Liver (tissue), 9 donors: ENCODE results near the gene PEF1. TPM values are rescaled to one million over a fixed set of nuclear protein-coding genes. Genes with fewer than 3 reads are reported as not detected.

ENCODE experiments used
- DNase-seq: peaks from one replicate; pipeline ENCODE4 v3.0.0-alpha.2; 2017; ENCODE audit warnings: low spot score
- H3K27ac ChIP-seq, 2 donors: one replicate each; pipeline ENCODE4 v1.7.0; 2013; ENCODE audit warnings: inconsistent platforms in 2 of 2, low read length in 2 of 2, control low read depth in 1 of 2, low read depth in 1 of 2, mild to moderate bottlenecking in 1 of 2
- H3K27me3 ChIP-seq, 4 donors: one replicate each; pipeline versions ENCODE4 v1.6.1 to v1.7.0; 2013; ENCODE audit warnings: low read length in 3 of 4, inconsistent platforms in 1 of 4, mild to moderate bottlenecking in 1 of 4, moderate library complexity in 1 of 4; ENCODE audit not compliant: control insufficient read depth in 4 of 4, insufficient read depth in 4 of 4
- H3K36me3 ChIP-seq, 4 donors: one replicate each; pipeline versions ENCODE4 v1.6.1 to v1.7.0; 2013; ENCODE audit warnings: low read length in 3 of 4, mild to moderate bottlenecking in 3 of 4, low read depth in 1 of 4, moderate library complexity in 1 of 4; ENCODE audit not compliant: control insufficient read depth in 4 of 4, insufficient read depth in 3 of 4
- H3K4me1 ChIP-seq, 4 donors: one replicate each; pipeline versions ENCODE4 v1.6.1 to v1.7.0; 2013; ENCODE audit warnings: low read length in 3 of 4, mild to moderate bottlenecking in 3 of 4, moderate library complexity in 1 of 4; ENCODE audit not compliant: control insufficient read depth in 4 of 4, insufficient read depth in 4 of 4
- H3K4me3 ChIP-seq, 3 donors: one replicate each; pipeline versions ENCODE4 v1.6.1 to v1.7.0; 2013; ENCODE audit warnings: low read length in 3 of 3, control low read depth in 1 of 3, low read depth in 1 of 3, mild to moderate bottlenecking in 1 of 3
- H3K9ac ChIP-seq, 2 donors: one replicate each; pipeline ENCODE4 v1.7.0; 2013; ENCODE audit warnings: low read length in 2 of 2, mild to moderate bottlenecking in 2 of 2, moderate library complexity in 2 of 2, control low read depth in 1 of 2, low read depth in 1 of 2
- H3K9me3 ChIP-seq, 4 donors: one replicate each; pipeline versions ENCODE4 v1.6.1 to v1.7.0; 2013; ENCODE audit warnings: low read length in 3 of 4; ENCODE audit not compliant: control insufficient read depth in 4 of 4
- EGR1 ChIP-seq, 2 donors: IDR thresholded peaks; 2 replicates each; pipeline ENCODE4 v1.6.1; 2016 to 2018; ENCODE audit warnings: antibody characterized with exemption in 2 of 2, low read depth in 2 of 2
- FOXA2 ChIP-seq: IDR thresholded peaks from 2 replicates; pipeline ENCODE4 v1.6.1; 2016; ENCODE audit warnings: antibody characterized with exemption
- GABPA ChIP-seq, 2 donors: IDR thresholded peaks in 1 of 2; conservative IDR thresholded peaks in 1 of 2; 2 replicates each; pipeline ENCODE4 v1.6.1; 2016; ENCODE audit warnings: antibody characterized with exemption in 2 of 2, mild to moderate bottlenecking in 1 of 2, moderate library complexity in 1 of 2
- HNF4A ChIP-seq, 2 donors: conservative IDR thresholded peaks; 2 replicates each; pipeline ENCODE4 v1.6.1; 2016; ENCODE audit warnings: antibody characterized with exemption in 2 of 2, mild to moderate bottlenecking in 2 of 2
- HNF4G ChIP-seq: IDR thresholded peaks from 2 replicates; pipeline ENCODE4 v1.6.1; 2016; ENCODE audit warnings: antibody characterized with exemption
- JUND ChIP-seq, 2 donors: IDR thresholded peaks; 2 replicates each; pipeline ENCODE4 v1.6.1; 2016; ENCODE audit warnings: antibody characterized with exemption in 2 of 2
- RAD21 ChIP-seq, 2 donors: IDR thresholded peaks; 2 replicates each; pipeline ENCODE4 v1.6.1; 2016; ENCODE audit warnings: antibody characterized with exemption in 2 of 2, mild to moderate bottlenecking in 2 of 2
- RXRA ChIP-seq, 2 donors: IDR thresholded peaks; 2 replicates each; pipeline ENCODE4 v1.6.1; 2017 to 2018; ENCODE audit warnings: antibody characterized with exemption in 2 of 2, mild to moderate bottlenecking in 1 of 2
- TAF1 ChIP-seq: conservative IDR thresholded peaks from 2 replicates; pipeline ENCODE4 v1.6.1; 2016; ENCODE audit warnings: antibody characterized with exemption, mild to moderate bottlenecking
- YY1 ChIP-seq: IDR thresholded peaks from 2 replicates; pipeline ENCODE4 v1.6.1; 2016; ENCODE audit warnings: antibody characterized with exemption, mild to moderate bottlenecking
- WGBS: extraction: QIAGEN DNeasy Blood & Tissue Kit; methylation state at CpG from one replicate; pipeline ENCODE4 v1.1.7; 2013; 5-methylcytosine and 5-hydroxymethylcytosine counted together
- polyA plus RNA-seq, 2 donors: library from polyadenylated mRNA; stranded (reverse) in 1 of 2; unstranded in 1 of 2; fragments of 200-250 nt in 1 of 2; fragments of >200 nt in 1 of 2; fragmentation: Nextera tagmentation in 1 of 2; extraction: Ambion mirVana in 1 of 2; gene quantifications; one replicate each; pipeline versions ENCODE4 v1.2.1 to v1.2.3, GENCODE V29; 2013 to 2015
- total RNA-seq, 2 donors: library from RNA; depleted of rRNA; stranded (reverse); fragments of >200 nt; gene quantifications; one replicate each; pipeline ENCODE4 v1.2.3, GENCODE V29; 2014
- TF ChIP-seq, protein P1 (sequence below): IDR thresholded peaks from 2 replicates; pipeline ENCODE4 v1.6.1; 2016; ENCODE audit warnings: antibody characterized with exemption
- TF ChIP-seq, protein P2 (sequence below): IDR thresholded peaks from 2 replicates; pipeline ENCODE4 v1.6.1; 2016; ENCODE audit warnings: antibody characterized with exemption
- TF ChIP-seq, protein P3 (sequence below): IDR thresholded peaks from 2 replicates; pipeline ENCODE4 v1.6.1; 2016; ENCODE audit warnings: antibody characterized with exemption, mild to moderate bottlenecking
- TF ChIP-seq, protein P4 (sequence below): IDR thresholded peaks from 2 replicates; pipeline ENCODE4 v1.6.1; 2016; ENCODE audit warnings: antibody characterized with exemption
- donor health status: healthy.
- donor health status: healthy.
- donor health status: healthy.
- donor health status: healthy.
- donor health status: healthy.

PEF1 gene
- total and polyA plus RNA-seq, 4 donors, result 27.7 to 46.8 (median 32.2) TPM

DNA sequence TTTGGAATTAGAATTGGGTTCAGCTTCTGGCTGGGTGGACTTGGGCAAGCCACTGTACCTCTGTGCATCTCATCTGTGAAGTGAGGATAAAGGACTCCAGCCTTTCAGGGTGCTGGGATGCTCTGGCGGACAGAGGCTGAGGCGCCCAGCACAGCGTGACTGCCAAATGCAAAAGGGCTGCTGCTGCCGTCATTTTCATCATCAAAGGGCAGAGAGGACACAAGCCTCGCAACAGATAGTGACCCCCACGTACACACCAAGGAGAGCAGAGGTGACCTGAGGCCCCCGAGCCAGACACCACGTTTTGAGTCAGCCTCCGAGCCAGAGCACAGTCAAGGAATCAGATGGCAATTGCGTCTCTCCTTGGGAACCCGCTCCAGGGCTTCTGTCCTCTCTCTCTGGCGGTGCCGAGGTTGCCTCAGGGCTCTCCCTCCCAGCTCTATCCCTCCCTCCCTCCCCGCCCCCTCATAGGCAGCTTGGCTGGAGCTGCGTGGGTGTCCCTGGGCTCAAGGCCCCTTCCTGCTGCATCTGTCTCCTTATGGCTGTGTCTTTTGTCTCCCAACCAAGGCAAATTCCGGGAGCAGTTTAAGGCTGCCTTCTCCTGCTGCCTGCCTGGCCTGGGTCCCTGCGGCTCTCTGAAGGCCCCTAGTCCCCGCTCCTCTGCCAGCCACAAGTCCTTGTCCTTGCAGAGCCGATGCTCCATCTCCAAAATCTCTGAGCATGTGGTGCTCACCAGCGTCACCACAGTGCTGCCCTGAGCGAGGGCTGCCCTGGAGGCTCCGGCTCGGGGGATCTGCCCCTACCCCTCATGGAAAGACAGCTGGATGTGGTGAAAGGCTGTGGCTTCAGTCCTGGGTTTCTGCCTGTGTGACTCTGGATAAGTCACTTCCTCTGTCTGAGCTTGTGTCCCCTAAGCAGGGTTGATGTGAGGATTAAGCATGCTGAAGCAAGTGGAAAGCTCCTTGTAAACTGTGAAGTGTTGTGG, 18.2 kb downstream of the PEF1 start:
- peaks cover 11 to 39% (median 26%) of the 10 kb centered on the region in 4 donors for H3K36me3 ChIP-seq
- H3K4me1 ChIP-seq, result no peaks in the 10 kb centered on the region
- no peaks in the 10 kb centered on the region for H3K9me3 ChIP-seq
- TF ChIP-seq, protein P1, sequence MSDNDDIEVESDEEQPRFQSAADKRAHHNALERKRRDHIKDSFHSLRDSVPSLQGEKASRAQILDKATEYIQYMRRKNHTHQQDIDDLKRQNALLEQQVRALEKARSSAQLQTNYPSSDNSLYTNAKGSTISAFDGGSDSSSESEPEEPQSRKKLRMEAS, result no peak
- TF ChIP-seq TAF1 (no peak), JUND (IDR thresholded peaks at IDR 0.05) (no peak), HNF4A (conservative IDR thresholded peaks at IDR 0.05) (no peak), EGR1 (IDR thresholded peaks at IDR 0.05; ENCODE audit: low read depth in 2 of 2) (peak in 1 of 2 donors; percentile 14), RXRA (IDR thresholded peaks at IDR 0.05) (no peak)
- WGBS, result 85% methylated on average over 23 of the region's 23 CpGs
- no peak for DNase-seq
- no peaks in the 10 kb centered on the region for H3K27me3 ChIP-seq
- H3K9ac ChIP-seq, result no peak overlapping the region
- H3K27ac ChIP-seq, result no peak overlapping the region
- no peak overlapping the region for H3K4me3 ChIP-seq

DNA sequence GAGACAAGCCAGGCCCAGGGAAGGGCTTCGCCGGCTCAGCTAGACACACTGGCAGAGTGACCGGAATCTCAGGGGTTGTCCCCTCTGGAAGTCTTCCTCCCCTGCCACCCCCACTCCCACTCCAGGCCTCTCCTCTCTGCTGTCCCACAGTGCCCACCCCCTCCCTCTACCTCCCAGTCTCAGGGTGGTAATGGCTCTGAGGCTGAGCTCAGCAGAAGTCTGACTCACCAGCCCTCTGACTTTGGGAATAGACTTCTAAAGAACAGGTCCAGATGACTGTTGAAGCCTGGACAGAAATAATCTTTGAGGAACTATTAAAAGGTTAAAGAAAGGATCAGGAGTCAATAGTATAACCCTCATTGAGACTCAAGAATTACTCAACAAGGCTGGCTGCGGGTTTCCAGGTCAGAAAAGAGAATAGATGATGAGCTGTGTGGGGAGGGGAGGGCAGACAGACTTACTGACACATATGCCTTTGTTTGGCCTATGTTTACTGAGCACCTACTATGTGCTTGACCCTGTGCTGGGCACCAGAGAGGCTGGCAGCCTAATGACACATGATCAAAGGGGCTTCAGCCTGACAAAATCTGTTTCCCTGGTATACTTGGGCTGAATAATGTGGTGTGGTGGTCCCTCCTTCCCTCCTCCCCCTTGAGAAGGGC, 19.0 kb downstream of the PEF1 start:
- H3K27ac ChIP-seq, result no peak overlapping the region
- TF ChIP-seq TAF1, result no peak
- TF ChIP-seq YY1, result no peak
- no peak for TF ChIP-seq JUND (IDR thresholded peaks at IDR 0.05)
- no peak for TF ChIP-seq RAD21 (IDR thresholded peaks at IDR 0.05)
- WGBS, result 86% methylated on average over 4 of the region's 4 CpGs
- DNase-seq, result no peak
- no peak overlapping the region for H3K4me3 ChIP-seq
- H3K27me3 ChIP-seq, result no peaks in the 10 kb centered on the region
- no peaks in the 10 kb centered on the region for H3K4me1 ChIP-seq
- H3K9ac ChIP-seq, result no peak overlapping the region
- no peaks in the 10 kb centered on the region for H3K9me3 ChIP-seq
- peaks cover 11 to 31% (median 19%) of the 10 kb centered on the region in 4 donors for H3K36me3 ChIP-seq

DNA sequence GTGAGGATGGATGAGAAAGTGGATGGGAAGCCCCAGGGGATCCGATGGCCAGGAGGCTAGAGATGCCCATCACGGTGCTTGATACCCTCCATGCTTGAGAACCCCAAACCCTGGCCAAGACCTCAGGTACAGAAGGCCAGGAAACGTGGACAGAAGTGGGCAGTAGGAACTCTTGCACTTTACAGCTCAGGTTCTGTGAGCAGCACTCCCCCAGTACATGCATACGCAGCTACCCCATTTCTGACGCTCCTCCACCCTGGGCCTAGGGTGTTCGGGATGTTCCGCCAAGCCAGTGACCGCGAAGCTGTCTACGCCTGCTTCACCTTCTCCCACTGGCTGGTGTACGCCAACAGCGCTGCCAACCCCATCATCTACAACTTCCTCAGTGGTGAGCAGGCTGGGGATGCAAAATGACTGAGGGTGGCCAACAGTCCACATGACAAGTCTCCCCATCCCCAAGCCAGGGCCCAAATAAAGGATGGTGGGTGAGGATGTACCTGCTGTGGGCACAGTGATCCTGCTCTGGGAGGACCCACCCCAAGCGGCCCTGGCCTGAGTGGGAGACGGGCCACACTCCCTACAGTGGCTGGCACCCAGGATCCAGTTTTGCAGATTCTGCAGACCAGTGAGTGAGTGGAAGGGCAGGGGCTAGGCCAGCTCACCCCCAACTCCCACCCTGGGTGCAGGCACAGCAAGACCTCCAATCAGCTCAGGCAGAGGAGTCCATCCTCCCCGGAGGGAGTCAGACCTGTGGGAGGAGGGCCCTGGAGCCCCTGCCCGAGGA, 19.8 kb downstream of the PEF1 start:
- H3K9me3 ChIP-seq, result no peaks in the 10 kb centered on the region
- no peak for DNase-seq
- WGBS, result 93% methylated on average over 16 of the region's 16 CpGs
- TF ChIP-seq JUND (IDR thresholded peaks at IDR 0.05), result no peak
- TF ChIP-seq TAF1, result no peak
- TF ChIP-seq, protein P2, sequence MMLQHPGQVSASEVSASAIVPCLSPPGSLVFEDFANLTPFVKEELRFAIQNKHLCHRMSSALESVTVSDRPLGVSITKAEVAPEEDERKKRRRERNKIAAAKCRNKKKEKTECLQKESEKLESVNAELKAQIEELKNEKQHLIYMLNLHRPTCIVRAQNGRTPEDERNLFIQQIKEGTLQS, result no peak
- TF ChIP-seq, protein P1, result no peak
- TF ChIP-seq, protein P3, sequence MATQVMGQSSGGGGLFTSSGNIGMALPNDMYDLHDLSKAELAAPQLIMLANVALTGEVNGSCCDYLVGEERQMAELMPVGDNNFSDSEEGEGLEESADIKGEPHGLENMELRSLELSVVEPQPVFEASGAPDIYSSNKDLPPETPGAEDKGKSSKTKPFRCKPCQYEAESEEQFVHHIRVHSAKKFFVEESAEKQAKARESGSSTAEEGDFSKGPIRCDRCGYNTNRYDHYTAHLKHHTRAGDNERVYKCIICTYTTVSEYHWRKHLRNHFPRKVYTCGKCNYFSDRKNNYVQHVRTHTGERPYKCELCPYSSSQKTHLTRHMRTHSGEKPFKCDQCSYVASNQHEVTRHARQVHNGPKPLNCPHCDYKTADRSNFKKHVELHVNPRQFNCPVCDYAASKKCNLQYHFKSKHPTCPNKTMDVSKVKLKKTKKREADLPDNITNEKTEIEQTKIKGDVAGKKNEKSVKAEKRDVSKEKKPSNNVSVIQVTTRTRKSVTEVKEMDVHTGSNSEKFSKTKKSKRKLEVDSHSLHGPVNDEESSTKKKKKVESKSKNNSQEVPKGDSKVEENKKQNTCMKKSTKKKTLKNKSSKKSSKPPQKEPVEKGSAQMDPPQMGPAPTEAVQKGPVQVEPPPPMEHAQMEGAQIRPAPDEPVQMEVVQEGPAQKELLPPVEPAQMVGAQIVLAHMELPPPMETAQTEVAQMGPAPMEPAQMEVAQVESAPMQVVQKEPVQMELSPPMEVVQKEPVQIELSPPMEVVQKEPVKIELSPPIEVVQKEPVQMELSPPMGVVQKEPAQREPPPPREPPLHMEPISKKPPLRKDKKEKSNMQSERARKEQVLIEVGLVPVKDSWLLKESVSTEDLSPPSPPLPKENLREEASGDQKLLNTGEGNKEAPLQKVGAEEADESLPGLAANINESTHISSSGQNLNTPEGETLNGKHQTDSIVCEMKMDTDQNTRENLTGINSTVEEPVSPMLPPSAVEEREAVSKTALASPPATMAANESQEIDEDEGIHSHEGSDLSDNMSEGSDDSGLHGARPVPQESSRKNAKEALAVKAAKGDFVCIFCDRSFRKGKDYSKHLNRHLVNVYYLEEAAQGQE, result no peak
- TF ChIP-seq RXRA (IDR thresholded peaks at IDR 0.05), result no peak
- no peak for TF ChIP-seq FOXA2
- TF ChIP-seq, protein P4, sequence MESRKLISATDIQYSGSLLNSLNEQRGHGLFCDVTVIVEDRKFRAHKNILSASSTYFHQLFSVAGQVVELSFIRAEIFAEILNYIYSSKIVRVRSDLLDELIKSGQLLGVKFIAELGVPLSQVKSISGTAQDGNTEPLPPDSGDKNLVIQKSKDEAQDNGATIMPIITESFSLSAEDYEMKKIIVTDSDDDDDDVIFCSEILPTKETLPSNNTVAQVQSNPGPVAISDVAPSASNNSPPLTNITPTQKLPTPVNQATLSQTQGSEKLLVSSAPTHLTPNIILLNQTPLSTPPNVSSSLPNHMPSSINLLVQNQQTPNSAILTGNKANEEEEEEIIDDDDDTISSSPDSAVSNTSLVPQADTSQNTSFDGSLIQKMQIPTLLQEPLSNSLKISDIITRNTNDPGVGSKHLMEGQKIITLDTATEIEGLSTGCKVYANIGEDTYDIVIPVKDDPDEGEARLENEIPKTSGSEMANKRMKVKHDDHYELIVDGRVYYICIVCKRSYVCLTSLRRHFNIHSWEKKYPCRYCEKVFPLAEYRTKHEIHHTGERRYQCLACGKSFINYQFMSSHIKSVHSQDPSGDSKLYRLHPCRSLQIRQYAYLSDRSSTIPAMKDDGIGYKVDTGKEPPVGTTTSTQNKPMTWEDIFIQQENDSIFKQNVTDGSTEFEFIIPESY, result no peak
- TF ChIP-seq EGR1 (IDR thresholded peaks at IDR 0.05; ENCODE audit: low read depth in 2 of 2), result no peak
- TF ChIP-seq HNF4G, result no peak
- no peak for TF ChIP-seq YY1
- no peak for TF ChIP-seq GABPA (IDR thresholded peaks at IDR 0.05 in 1 of 2, conservative IDR thresholded peaks at IDR 0.05 in 1 of 2)
- H3K4me3 ChIP-seq, result no peak overlapping the region
- no peak overlapping the region for H3K9ac ChIP-seq
- no peaks in the 10 kb centered on the region for H3K27me3 ChIP-seq
- peaks cover 8 to 23% (median 13%) of the 10 kb centered on the region in 4 donors for H3K36me3 ChIP-seq
- H3K27ac ChIP-seq, result no peak overlapping the region
- H3K4me1 ChIP-seq, result no peaks in the 10 kb centered on the region
